Memory B cell (primary cell): ENCODE results near the gene MAGEB1.

Experiments used
- ATAC-seq: fragments of 150-1000 bp; cut with Tn5 transposase; 2 replicates; pipeline ENCODE4 v1.10.0; 2021; ENCODE audit warnings: low read depth, mild to moderate bottlenecking, moderate library complexity
- DNase-seq, 2 donors: peaks; one replicate each; pipeline ENCODE4 v3.0.0; 2022; ENCODE audit warnings: low spot score in 2 of 2
- H3K27ac Mint-ChIP-seq: one replicate; pipeline ENCODE4 v1.8.0; 2022; ENCODE audit warnings: mild to moderate bottlenecking, moderate library complexity, mixed read lengths
- H3K27me3 Mint-ChIP-seq: one replicate; pipeline ENCODE4 v1.8.0; 2022; ENCODE audit warnings: mixed read lengths
- H3K36me3 Mint-ChIP-seq: one replicate; pipeline ENCODE4 v1.8.0; 2022; ENCODE audit warnings: mild to moderate bottlenecking, mixed read lengths
- H3K4me1 Mint-ChIP-seq: one replicate; pipeline ENCODE4 v1.8.0; 2022; ENCODE audit warnings: mixed read lengths
- H3K4me3 Mint-ChIP-seq: one replicate; pipeline ENCODE4 v1.8.0; 2022; ENCODE audit warnings: mild to moderate bottlenecking, moderate library complexity, mixed read lengths
- H3K9me3 Mint-ChIP-seq: one replicate; pipeline ENCODE4 v1.8.0; 2022; ENCODE audit warnings: mixed read lengths

The MAGEB1 gene, protein sequence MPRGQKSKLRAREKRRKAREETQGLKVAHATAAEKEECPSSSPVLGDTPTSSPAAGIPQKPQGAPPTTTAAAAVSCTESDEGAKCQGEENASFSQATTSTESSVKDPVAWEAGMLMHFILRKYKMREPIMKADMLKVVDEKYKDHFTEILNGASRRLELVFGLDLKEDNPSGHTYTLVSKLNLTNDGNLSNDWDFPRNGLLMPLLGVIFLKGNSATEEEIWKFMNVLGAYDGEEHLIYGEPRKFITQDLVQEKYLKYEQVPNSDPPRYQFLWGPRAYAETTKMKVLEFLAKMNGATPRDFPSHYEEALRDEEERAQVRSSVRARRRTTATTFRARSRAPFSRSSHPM

DNA sequence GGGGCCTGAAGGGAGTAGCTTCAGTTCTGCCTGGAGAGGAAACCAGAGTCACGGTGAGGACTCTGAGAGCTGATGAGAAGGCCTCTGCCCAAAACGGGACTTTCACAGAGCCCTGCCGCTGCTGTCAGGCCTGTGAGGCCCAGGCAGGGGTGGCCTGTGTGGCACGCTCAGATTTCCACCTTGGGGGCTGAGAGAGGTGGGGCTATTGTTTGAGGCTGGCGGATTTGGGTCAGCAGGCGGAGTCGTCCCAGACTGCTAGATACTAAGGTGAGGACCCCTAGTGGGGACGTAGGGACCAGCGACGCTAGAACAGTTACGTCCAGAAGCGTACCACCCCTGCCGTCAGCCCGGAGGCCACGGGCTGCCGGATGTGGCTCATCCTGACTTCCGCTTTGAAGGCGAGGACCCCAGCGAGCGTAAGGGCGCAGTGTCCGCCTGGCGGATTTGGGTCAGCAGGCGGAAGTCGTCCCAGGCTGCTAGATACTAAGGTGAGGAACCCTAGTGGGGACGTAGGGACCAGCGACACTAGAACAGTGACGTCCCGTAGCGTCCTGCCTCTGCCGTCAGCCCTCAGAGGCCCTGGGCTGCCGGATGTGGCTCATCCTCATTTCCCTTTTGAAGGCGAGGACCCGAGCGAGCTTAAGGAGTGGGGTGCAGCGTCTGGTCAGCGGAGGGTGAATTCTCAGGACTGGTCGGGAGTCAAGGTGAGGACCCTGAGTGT is at the start of gene MAGEB1:
Gene MAGEB1, plus strand, starts transcription at position 378 of the 721 bp plus-strand sequence. CDS start 3,348 bp downstream, outside the sequence.
- no peak within 1 kb of the TSS for H3K4me3 Mint-ChIP-seq
- no peaks in the 10 kb centered on the region for H3K27me3 Mint-ChIP-seq
- no peak for DNase-seq
- no peak within 1 kb of the TSS for H3K27ac Mint-ChIP-seq
- no peaks in the 10 kb centered on the region for H3K9me3 Mint-ChIP-seq
- H3K4me1 Mint-ChIP-seq, result no peaks in the 10 kb centered on the region
- ATAC-seq, result no peak
- H3K36me3 Mint-ChIP-seq, result no peaks in the 10 kb centered on the region

DNA sequence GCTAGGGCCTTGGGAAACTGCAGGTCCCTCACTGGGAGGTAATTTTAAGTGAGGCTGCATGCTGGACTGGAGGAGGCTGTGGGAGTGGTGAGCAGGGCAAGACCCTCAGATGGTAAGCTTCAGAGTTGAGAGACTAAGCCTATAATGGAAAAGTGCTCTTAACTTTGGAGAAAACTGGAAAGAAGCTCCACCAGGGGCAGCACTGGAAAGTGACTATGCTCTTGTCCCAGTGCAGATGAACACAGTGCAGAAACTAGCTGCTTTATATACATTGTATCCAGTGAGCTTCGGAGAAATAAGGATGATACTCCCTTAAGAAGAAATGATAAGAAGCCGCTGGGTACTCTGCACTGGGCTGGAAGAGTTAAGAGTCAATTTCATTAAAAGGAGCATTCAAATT is 34.8 kb upstream of the MAGEB1 start:
- no peak for ATAC-seq
- Mint-ChIP-seq H3K4me3 (no peak overlapping the region), H3K36me3 (no peaks in the 10 kb centered on the region), H3K27me3 (no peaks in the 10 kb centered on the region), H3K27ac (no peak overlapping the region), H3K4me1 (no peaks in the 10 kb centered on the region), H3K9me3 (no peaks in the 10 kb centered on the region)
- no peak for DNase-seq

DNA sequence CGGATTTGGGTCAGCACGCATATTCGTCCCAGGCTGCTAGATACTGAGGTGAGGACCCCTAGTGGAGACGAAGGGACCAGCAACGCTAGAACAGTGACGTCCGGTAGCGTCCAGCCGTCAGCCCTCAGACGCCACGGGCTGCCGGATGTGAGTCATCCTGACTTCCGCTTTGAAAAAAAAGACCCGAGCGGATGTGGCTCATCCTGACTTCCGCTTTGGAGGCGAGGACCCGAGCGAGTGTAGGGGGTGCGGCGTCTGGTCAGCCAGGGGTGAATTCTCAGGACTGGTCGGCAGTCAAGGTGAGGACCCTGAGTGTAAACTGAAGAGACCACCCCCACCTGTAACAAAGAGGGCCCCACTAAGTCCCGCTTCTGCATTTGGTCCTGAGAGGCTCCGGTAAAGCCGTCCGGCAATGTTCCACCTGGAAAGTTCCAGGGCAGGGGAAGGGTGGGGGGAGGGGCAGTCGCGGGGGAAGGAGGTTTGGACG is 31.5 kb upstream of the MAGEB1 start, which contains the start of gene MAGEB2:
Gene MAGEB2, plus strand, starts transcription at position 207 of the 487 bp plus-strand sequence. CDS start 3,018 bp downstream, outside the sequence.
- no peak within 1 kb of the TSS for H3K27ac Mint-ChIP-seq
- no peaks in the 10 kb centered on the region for H3K9me3 Mint-ChIP-seq
- DNase-seq (no peak), ATAC-seq (no peak)
- no peak within 1 kb of the TSS for H3K4me3 Mint-ChIP-seq
- no peaks in the 10 kb centered on the region for H3K36me3 Mint-ChIP-seq
- no peaks in the 10 kb centered on the region for H3K27me3 Mint-ChIP-seq
- H3K4me1 Mint-ChIP-seq, result no peaks in the 10 kb centered on the region

DNA sequence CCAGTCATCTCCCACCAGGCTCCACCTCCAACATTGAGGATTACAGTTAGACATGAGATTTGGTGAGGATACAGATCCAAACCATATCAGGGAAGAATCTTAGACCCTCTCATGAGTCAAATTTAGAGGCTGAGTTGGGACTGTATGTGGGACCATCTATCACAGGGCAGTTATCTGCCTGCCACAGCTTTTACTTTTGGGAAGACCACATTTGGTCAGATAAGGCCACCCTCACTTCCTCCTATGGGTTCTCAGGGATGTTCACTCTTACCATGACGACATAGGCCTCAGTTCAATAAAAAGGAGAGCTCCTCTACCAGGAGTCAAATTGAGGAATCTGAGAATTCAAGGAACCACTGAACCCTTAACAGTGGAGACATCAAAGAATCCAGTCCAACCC is 29.5 kb upstream of the MAGEB1 start:
- DNase-seq, result no peak
- no peaks in the 10 kb centered on the region for H3K9me3 Mint-ChIP-seq
- no peak for ATAC-seq
- no peak overlapping the region for H3K27ac Mint-ChIP-seq
- no peaks in the 10 kb centered on the region for H3K4me1 Mint-ChIP-seq
- H3K36me3 Mint-ChIP-seq, result no peaks in the 10 kb centered on the region
- no peak overlapping the region for H3K4me3 Mint-ChIP-seq
- H3K27me3 Mint-ChIP-seq, result no peaks in the 10 kb centered on the region

DNA sequence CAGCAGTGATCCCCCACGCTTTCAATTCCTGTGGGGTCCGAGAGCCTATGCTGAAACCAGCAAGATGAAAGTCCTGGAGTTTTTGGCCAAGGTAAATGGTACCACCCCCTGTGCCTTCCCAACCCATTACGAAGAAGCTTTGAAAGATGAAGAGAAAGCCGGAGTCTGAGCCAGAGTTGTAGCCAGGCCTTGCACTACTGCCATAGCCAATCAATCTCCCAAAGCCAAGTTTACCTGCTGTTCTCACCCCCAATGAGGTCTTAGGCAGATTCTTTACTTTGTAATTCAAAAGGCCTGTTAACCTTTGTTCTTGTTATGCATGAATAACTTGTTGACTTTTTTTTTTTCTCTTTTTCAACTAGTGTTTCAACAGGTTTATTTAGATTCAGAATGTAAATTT is 27.6 kb upstream of the MAGEB1 start:
- H3K4me1 Mint-ChIP-seq, result no peaks in the 10 kb centered on the region
- H3K27me3 Mint-ChIP-seq, result no peaks in the 10 kb centered on the region
- H3K36me3 Mint-ChIP-seq, result no peaks in the 10 kb centered on the region
- ATAC-seq (no peak), DNase-seq (no peak)
- H3K27ac Mint-ChIP-seq, result no peak overlapping the region
- no peak overlapping the region for H3K4me3 Mint-ChIP-seq
- no peaks in the 10 kb centered on the region for H3K9me3 Mint-ChIP-seq

DNA sequence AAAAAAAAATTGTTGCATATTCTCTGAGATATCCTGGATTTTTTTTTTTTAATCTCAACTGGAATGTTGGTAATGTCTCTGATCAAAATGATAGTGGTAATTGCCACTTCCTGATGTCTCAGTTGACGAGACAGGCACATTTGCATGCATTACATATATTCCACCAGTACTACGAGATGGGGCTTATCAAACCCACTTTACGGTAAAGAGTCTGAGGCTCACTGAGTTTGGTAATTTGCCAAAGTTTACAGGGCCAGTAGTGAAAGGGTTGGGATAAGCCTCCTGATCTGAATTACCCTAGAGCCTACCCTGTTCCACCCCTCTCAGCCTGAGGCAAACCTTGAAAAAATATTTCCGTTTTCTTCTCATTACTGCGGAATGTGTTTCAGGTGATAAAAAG is 26.3 kb upstream of the MAGEB1 start:
- no peaks in the 10 kb centered on the region for H3K9me3 Mint-ChIP-seq

DNA sequence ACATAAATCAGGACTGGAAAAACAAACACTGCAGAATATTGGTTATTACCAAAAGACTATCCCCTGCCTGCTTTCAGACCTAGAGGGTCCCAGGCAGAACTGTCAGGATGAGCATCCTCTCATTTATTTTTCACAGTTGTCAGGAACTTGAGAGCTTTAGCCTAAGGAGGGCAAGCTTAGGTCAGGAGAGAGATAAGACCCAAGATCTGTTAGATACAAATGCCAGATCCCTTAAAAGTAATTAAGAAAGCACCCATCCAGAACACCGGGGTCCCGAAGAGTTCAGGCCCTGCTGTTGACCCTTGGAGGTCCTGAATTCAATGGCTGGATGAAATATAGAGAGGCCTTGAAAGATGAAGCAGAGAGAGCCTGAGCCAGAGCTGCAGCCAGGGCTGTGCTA is 22.4 kb upstream of the MAGEB1 start:
- Mint-ChIP-seq H3K4me1 (no peaks in the 10 kb centered on the region), H3K9me3 (no peaks in the 10 kb centered on the region), H3K4me3 (no peak overlapping the region), H3K27me3 (no peaks in the 10 kb centered on the region), H3K27ac (no peak overlapping the region), H3K36me3 (no peaks in the 10 kb centered on the region)
- DNase-seq (no peak), ATAC-seq (no peak)

More for the DNA sequence above, 26.3 kb upstream of the MAGEB1 start:
- no peaks in the 10 kb centered on the region for H3K27me3 Mint-ChIP-seq
- H3K4me3 Mint-ChIP-seq, result no peak overlapping the region
- no peak for DNase-seq
- H3K36me3 Mint-ChIP-seq, result no peaks in the 10 kb centered on the region
- no peaks in the 10 kb centered on the region for H3K4me1 Mint-ChIP-seq
- ATAC-seq, result no peak
- H3K27ac Mint-ChIP-seq, result no peak overlapping the region

DNA sequence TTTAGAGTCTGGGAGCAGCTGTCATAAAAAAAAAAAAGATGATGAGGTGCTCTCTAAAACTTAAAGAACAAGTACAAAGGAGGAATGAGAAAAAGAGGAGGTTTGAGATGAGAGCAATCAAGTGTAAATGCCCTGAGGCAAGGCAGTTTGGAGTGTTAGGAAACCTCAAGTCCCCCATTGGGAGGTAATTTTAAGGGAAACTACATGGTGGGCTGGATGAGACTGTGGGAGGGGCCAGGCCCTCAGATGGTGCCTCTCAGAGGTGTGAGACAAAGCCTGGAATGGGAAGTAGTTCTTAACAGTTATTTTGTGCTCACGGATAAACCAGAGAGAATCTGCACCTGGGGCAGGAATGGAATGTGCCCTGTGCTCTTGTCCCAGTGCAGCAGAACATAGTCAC is 18.4 kb upstream of the MAGEB1 start:
- Mint-ChIP-seq H3K4me3 (no peak overlapping the region), H3K4me1 (no peaks in the 10 kb centered on the region), H3K27ac (no peak overlapping the region), H3K9me3 (no peaks in the 10 kb centered on the region), H3K27me3 (no peaks in the 10 kb centered on the region), H3K36me3 (no peaks in the 10 kb centered on the region)
- ATAC-seq, result no peak
- DNase-seq, result no peak

DNA sequence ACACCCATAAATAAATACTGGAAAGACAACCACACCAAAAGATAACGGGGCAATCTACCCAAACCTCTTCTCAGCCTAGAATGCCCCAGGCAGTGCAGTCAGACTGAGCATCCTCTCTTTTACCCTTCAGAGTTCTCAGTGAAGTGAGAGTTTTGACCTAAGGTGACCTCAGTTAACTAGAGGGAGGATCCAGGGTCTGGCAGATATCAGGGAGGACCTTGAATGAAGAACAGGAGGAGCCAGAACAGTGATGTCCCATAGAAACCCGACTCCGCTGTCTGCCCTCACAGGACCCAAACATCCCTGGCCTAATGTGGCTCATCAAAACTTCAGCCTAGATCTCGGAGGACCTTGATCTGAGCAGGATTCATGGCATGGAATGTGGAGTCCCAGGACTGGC is 16.6 kb upstream of the MAGEB1 start, which contains the start of gene MAGEB3:
Gene MAGEB3, plus strand, starts transcription at position 263 of the 400 bp plus-strand sequence. CDS start 5,268 bp downstream, outside the sequence.
- Mint-ChIP-seq H3K4me1 (no peaks in the 10 kb centered on the region), H3K36me3 (no peaks in the 10 kb centered on the region), H3K27ac (no peak within 1 kb of the TSS), H3K27me3 (no peaks in the 10 kb centered on the region), H3K9me3 (no peaks in the 10 kb centered on the region), H3K4me3 (no peak within 1 kb of the TSS)
- ATAC-seq (no peak), DNase-seq (no peak)

DNA sequence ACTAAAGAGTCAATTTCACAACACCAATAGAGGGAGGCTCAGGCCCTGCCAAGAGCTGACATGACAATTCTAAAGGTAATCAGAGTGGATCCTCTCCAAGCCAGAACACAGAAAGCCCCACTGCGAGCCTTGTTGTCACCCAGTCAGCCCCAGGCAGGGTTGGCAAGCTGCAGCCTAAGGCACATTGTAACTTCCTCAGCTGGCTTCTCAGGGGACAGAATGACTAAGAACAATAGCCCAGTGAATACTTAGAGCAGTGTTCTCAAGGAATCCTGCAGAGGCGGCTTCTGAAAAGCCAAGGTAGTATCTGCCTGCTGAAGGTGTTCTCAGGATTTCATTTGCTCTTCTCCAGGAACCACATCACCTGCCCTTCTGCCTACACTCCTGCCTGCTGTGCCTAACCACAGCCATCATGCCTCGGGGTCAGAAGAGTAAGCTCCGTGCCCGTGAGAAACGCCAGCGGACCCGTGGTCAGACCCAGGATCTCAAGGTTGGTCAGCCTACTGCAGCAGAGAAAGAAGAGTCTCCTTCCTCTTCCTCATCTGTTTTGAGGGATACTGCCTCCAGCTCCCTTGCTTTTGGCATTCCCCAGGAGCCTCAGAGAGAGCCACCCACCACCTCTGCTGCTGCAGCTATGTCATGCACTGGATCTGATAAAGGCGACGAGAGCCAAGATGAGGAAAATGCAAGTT is 5.1 kb upstream of the MAGEB1 start, which contains the start of gene MAGEB4:
Gene MAGEB4, plus strand, starts transcription at position 277 of the 692 bp plus-strand sequence. Its CDS starts 136 bp downstream, at position 413.
- Mint-ChIP-seq H3K36me3 (no peaks in the 10 kb centered on the region), H3K27me3 (no peaks in the 10 kb centered on the region), H3K4me1 (no peaks in the 10 kb centered on the region), H3K27ac (no peak within 1 kb of the TSS), H3K9me3 (no peaks in the 10 kb centered on the region), H3K4me3 (no peak within 1 kb of the TSS)
- DNase-seq, result no peak
- no peak for ATAC-seq

DNA sequence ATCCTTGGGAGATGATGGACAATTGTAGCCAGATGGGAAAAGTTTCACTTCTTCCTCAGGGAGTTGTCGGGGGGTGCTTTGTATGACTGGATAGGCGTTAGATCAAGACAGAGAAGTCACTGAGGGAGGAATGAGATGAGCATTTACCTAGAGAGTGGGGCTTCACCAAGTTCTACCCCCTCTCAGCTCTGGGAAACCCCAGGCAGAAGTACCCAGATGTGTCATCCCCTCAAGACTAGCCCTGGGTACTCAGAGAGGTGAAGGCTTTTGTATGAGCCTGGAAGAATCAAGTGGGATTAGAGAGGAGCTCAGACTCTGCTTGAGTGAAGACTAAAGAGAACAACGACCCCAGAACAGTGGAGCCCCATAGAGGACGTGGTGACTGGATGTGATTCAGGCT is 1.9 kb downstream of the MAGEB1 start:
- Mint-ChIP-seq H3K27ac (no peak overlapping the region), H3K36me3 (no peaks in the 10 kb centered on the region), H3K4me3 (no peak overlapping the region), H3K4me1 (no peaks in the 10 kb centered on the region), H3K9me3 (no peaks in the 10 kb centered on the region), H3K27me3 (no peaks in the 10 kb centered on the region)
- no peak for DNase-seq
- ATAC-seq, result no peak

DNA sequence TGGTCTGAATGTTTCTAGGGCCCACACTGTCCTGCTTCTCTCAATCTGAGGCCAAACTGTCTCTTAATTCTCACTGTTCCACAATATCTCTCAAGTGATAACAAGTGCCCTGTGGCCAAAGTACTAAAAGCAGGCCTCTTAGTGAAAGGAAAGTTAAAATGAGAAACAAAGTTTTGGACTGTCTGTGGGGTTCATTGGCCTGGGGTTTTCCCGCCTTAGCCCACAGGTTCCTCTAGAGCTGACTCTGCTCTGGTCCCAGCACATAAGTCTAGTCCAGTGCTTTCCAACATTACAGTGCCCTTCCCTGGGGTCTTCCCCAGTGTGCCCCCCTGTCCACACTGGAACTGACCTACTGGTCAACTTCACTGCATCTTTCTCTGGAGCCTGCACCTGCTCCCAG is 6.3 kb downstream of the MAGEB1 start:
- H3K9me3 Mint-ChIP-seq, result no peaks in the 10 kb centered on the region
- H3K4me1 Mint-ChIP-seq, result no peaks in the 10 kb centered on the region
- no peak overlapping the region for H3K27ac Mint-ChIP-seq
- H3K36me3 Mint-ChIP-seq, result no peaks in the 10 kb centered on the region
- no peak for ATAC-seq
- H3K27me3 Mint-ChIP-seq, result no peaks in the 10 kb centered on the region
- no peak overlapping the region for H3K4me3 Mint-ChIP-seq
- DNase-seq, result no peak

DNA sequence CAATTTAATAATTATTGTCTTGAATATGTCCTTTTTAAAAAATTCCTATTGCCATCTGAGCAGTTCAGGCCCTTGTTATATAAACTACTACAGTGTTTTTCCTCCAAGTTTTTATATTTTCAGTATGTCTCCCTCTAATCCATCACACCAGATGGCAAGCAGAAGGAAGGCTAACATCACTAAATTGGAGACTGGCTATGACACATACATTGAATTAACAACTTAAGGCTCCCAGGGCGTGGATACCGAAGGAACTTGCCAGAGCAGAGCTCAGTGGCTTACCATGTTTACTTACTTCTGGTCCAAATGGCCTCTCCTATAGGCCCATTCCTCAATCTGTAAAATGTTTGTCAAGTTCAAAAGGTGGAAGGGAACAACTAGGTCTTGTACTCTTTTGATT is 13.0 kb downstream of the MAGEB1 start:
- DNase-seq (no peak), ATAC-seq (no peak)
- H3K4me1 Mint-ChIP-seq, result no peaks in the 10 kb centered on the region
- no peak overlapping the region for H3K4me3 Mint-ChIP-seq
- H3K9me3 Mint-ChIP-seq, result no peaks in the 10 kb centered on the region
- H3K36me3 Mint-ChIP-seq, result no peaks in the 10 kb centered on the region
- no peaks in the 10 kb centered on the region for H3K27me3 Mint-ChIP-seq
- no peak overlapping the region for H3K27ac Mint-ChIP-seq

DNA sequence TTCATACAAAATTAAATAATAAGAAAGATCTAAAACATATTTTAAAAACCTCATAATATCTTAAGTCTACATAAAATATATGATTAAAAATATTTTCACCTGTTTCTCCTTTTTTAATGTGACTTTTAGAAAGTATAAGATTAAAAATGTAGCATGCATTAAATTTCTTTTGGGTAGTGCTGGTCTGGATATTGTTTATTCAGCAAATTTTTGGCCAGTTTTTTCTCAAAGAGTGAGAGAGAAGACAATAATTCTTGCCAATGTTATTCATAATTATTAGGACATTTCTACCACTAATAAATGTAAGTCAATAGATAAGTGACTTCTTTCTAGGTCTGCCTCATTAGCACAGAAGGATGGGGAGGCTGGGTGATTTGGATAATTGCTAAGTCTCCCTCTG is 14.1 kb downstream of the MAGEB1 start:
- no peaks in the 10 kb centered on the region for H3K4me1 Mint-ChIP-seq
- peaks cover 2% of the 10 kb centered on the region for H3K27me3 Mint-ChIP-seq
- DNase-seq (no peak), ATAC-seq (no peak)
- no peak overlapping the region for H3K27ac Mint-ChIP-seq
- no peaks in the 10 kb centered on the region for H3K9me3 Mint-ChIP-seq
- H3K36me3 Mint-ChIP-seq, result no peaks in the 10 kb centered on the region
- no peak overlapping the region for H3K4me3 Mint-ChIP-seq
